ENCODE measurements around the gene GCH1.

DNA sequence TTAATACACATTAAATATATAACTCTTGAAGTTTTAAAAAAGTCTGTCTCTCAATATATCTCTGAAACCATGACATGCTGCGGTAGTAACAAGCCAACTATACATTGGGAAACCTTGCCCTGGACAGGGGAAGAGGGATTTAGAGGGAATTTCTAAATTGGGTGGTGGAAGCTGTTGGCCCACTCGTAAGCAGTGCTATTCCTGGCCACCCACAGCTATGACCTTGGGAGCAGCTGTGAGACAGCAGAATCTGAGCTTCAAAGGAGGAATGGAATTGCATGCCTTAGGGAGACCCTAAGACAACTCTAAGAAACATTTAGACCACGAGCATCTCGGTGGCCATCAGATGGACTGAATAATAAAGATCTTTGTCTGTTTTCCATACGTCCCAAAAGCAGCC is 15.8 kb upstream of the GCH1 start:
- TF ChIP-seq, protein P1, sequence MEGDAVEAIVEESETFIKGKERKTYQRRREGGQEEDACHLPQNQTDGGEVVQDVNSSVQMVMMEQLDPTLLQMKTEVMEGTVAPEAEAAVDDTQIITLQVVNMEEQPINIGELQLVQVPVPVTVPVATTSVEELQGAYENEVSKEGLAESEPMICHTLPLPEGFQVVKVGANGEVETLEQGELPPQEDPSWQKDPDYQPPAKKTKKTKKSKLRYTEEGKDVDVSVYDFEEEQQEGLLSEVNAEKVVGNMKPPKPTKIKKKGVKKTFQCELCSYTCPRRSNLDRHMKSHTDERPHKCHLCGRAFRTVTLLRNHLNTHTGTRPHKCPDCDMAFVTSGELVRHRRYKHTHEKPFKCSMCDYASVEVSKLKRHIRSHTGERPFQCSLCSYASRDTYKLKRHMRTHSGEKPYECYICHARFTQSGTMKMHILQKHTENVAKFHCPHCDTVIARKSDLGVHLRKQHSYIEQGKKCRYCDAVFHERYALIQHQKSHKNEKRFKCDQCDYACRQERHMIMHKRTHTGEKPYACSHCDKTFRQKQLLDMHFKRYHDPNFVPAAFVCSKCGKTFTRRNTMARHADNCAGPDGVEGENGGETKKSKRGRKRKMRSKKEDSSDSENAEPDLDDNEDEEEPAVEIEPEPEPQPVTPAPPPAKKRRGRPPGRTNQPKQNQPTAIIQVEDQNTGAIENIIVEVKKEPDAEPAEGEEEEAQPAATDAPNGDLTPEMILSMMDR (conservative IDR thresholded peaks at IDR 0.05; ENCODE audit: low read depth, low read length) = no peak
- TF ChIP-seq EZH2 (IDR thresholded peaks at IDR 0.05; ENCODE audit: borderline replicate concordance, low read depth, low read length, poor library complexity, severe bottlenecking) = no peak
